Duodenal mucosa (tissue), 2 donors: ENCODE measurements around the gene CAB39L.
"Not testable (repeated sequence)": the region's sequence is repeated elsewhere in the genome, so short reads cannot be mapped to it uniquely, and the experiment has no call there.

ENCODE experiments used
- H3K27ac ChIP-seq: one replicate; pipeline ENCODE4 v1.7.0; 2013; ENCODE audit warnings: low read depth, low read length
- H3K27me3 ChIP-seq, 2 donors: one replicate each; pipeline ENCODE4 v1.7.0; 2013; ENCODE audit warnings: low read length in 2 of 2, control low read depth in 1 of 2; ENCODE audit not compliant: insufficient read depth in 2 of 2, control insufficient read depth in 1 of 2
- H3K36me3 ChIP-seq, 2 donors: one replicate each; pipeline ENCODE4 v1.7.0; 2013; ENCODE audit warnings: low read length in 2 of 2, control low read depth in 1 of 2; ENCODE audit not compliant: insufficient read depth in 2 of 2, control insufficient read depth in 1 of 2
- H3K4me1 ChIP-seq, 2 donors: one replicate each; pipeline ENCODE4 v1.7.0; 2013; ENCODE audit warnings: low read length in 2 of 2, control low read depth in 1 of 2; ENCODE audit not compliant: insufficient read depth in 2 of 2, control insufficient read depth in 1 of 2
- H3K4me3 ChIP-seq, 2 donors: one replicate each; pipeline ENCODE4 v1.7.0; 2013; ENCODE audit warnings: low read length in 2 of 2, low read depth in 1 of 2
- H3K9ac ChIP-seq, 2 donors: one replicate each; pipeline ENCODE4 v1.7.0; 2013; ENCODE audit warnings: low read length in 2 of 2, low read depth in 1 of 2
- H3K9me3 ChIP-seq, 2 donors: one replicate each; pipeline ENCODE4 v1.7.0; 2013; ENCODE audit warnings: low read length in 2 of 2, control low read depth in 1 of 2; ENCODE audit not compliant: control insufficient read depth in 1 of 2

CAB39L gene

GRCh38 chr13:49298416-49298815 is 145.4 kb downstream of the CAB39L start:
- Histone ChIP-seq H3K4me3 (no peak overlapping the region), H3K9me3 (no peaks in the 10 kb centered on the region), H3K4me1 (peaks cover 0 to 2% of the 10 kb centered on the region in 2 donors), H3K27me3 (no peaks in the 10 kb centered on the region), H3K27ac (no peak overlapping the region), H3K36me3 (no peaks in the 10 kb centered on the region), H3K9ac (no peak overlapping the region)

GRCh38 chr13:49297338-49297737 is 146.5 kb downstream of the CAB39L start:
- H3K4me3 ChIP-seq, result no peak overlapping the region
- H3K9me3 ChIP-seq, result no peaks in the 10 kb centered on the region
- peaks cover 0 to 6% of the 10 kb centered on the region in 2 donors for H3K4me1 ChIP-seq
- H3K27me3 ChIP-seq, result no peaks in the 10 kb centered on the region
- peaks cover 0 to 2% of the 10 kb centered on the region in 2 donors for H3K36me3 ChIP-seq
- no peak overlapping the region for H3K9ac ChIP-seq
- no peak overlapping the region for H3K27ac ChIP-seq

- Histone ChIP-seq H3K4me3 (no peak overlapping the region), H3K9ac (no peak overlapping the region), H3K36me3 (peaks cover 0 to 2% of the 10 kb centered on the region in 2 donors), H3K27ac (no peak overlapping the region), H3K4me1 (peaks cover 0 to 6% of the 10 kb centered on the region in 2 donors), H3K9me3 (no peaks in the 10 kb centered on the region), H3K27me3 (no peaks in the 10 kb centered on the region)
These were observed 147.2 kb downstream of the CAB39L start for GRCh38 chr13:49296659-49297058.

- H3K27me3 ChIP-seq, result no peaks in the 10 kb centered on the region
- H3K4me1 ChIP-seq, result peaks cover 0 to 6% of the 10 kb centered on the region in 2 donors
- H3K27ac ChIP-seq, result no peak overlapping the region
- H3K9me3 ChIP-seq, result no peaks in the 10 kb centered on the region
- H3K4me3 ChIP-seq, result no peak overlapping the region
- no peak overlapping the region for H3K9ac ChIP-seq
- H3K36me3 ChIP-seq, result peaks cover 0 to 2% of the 10 kb centered on the region in 2 donors
These were observed 148.6 kb downstream of the CAB39L start for GRCh38 chr13:49295244-49295643.

- not testable (repeated sequence) for H3K9ac ChIP-seq, H3K4me3 ChIP-seq, H3K27me3 ChIP-seq, H3K9me3 ChIP-seq, H3K4me1 ChIP-seq, H3K27ac ChIP-seq, H3K36me3 ChIP-seq
These were observed 149.1 kb downstream of the CAB39L start for GRCh38 chr13:49294723-49295122.

- Histone ChIP-seq H3K4me3 (no peak overlapping the region), H3K9me3 (no peaks in the 10 kb centered on the region), H3K9ac (no peak overlapping the region), H3K4me1 (peaks cover 0 to 6% of the 10 kb centered on the region in 2 donors), H3K27ac (no peak overlapping the region), H3K27me3 (no peaks in the 10 kb centered on the region), H3K36me3 (peaks cover 0 to 2% of the 10 kb centered on the region in 2 donors)
These were observed 150.9 kb downstream of the CAB39L start for GRCh38 chr13:49292742-49293486.

GRCh38 chr13:49288458-49288857 is 155.4 kb downstream of the CAB39L start:
- H3K27me3 ChIP-seq, result no peaks in the 10 kb centered on the region
- no peak overlapping the region for H3K27ac ChIP-seq
- H3K9me3 ChIP-seq, result no peaks in the 10 kb centered on the region
- peaks cover 0 to 2% of the 10 kb centered on the region in 2 donors for H3K36me3 ChIP-seq
- H3K4me3 ChIP-seq, result no peak overlapping the region
- no peak overlapping the region for H3K9ac ChIP-seq
- H3K4me1 ChIP-seq, result peaks cover 0 to 6% of the 10 kb centered on the region in 2 donors

- Histone ChIP-seq H3K9ac (no peak overlapping the region), H3K4me3 (no peak overlapping the region), H3K9me3 (no peaks in the 10 kb centered on the region), H3K36me3 (no peaks in the 10 kb centered on the region), H3K27me3 (no peaks in the 10 kb centered on the region), H3K4me1 (peaks cover 0 to 5% of the 10 kb centered on the region in 2 donors), H3K27ac (no peak overlapping the region)
These were observed 155.9 kb downstream of the CAB39L start for GRCh38 chr13:49287995-49288394.

GRCh38 chr13:49279885-49280284 is 164.0 kb downstream of the CAB39L start:
- H3K4me3 ChIP-seq, result no peak overlapping the region
- H3K4me1 ChIP-seq, result no peaks in the 10 kb centered on the region
- peaks cover 0 to 3% of the 10 kb centered on the region in 2 donors for H3K36me3 ChIP-seq
- H3K9ac ChIP-seq, result no peak overlapping the region
- H3K27me3 ChIP-seq, result no peaks in the 10 kb centered on the region
- H3K9me3 ChIP-seq, result no peaks in the 10 kb centered on the region
- no peak overlapping the region for H3K27ac ChIP-seq

- peaks cover 0 to 3% of the 10 kb centered on the region in 2 donors for H3K36me3 ChIP-seq
- no peak overlapping the region for H3K4me3 ChIP-seq
- no peaks in the 10 kb centered on the region for H3K27me3 ChIP-seq
- no peak overlapping the region for H3K9ac ChIP-seq
- no peaks in the 10 kb centered on the region for H3K4me1 ChIP-seq
- no peaks in the 10 kb centered on the region for H3K9me3 ChIP-seq
- no peak overlapping the region for H3K27ac ChIP-seq
These were observed 164.8 kb downstream of the CAB39L start for GRCh38 chr13:49279112-49279511.
